K562 (cell line): ENCODE data around the gene AKNA. TPM values are rescaled to one million over a fixed set of nuclear protein-coding genes. Genes with fewer than 3 reads are reported as not detected.

Experiments used
- ATAC-seq: fragments of 200-7000 bp; cut with Tn5 transposase; 3 replicates; pipeline ENCODE4 v1.9.1; 2020; ENCODE audit warnings: moderate library complexity
- BruUV-seq: library from RNA; stranded (reverse); fragments of 400-500 nt; replicated peaks from 2 replicates; lab custom pipeline; 2021; lab: Mats Ljungman, UMichigan
- CTCF ChIA-PET: fragments of 300-600 bp; formaldehyde crosslinking; extraction: SDS; loops from one replicate; lab custom pipeline; 2021; ENCODE audit warnings: low intra/inter-chr PET ratio; lab: Yijun Ruan, JAX
- POLR2A ChIA-PET: fragments of 300-600, 350-650 bp; sonication (Branson Sonifier 250); formaldehyde crosslinking; extraction: SDS; loops from one replicate; lab custom pipeline; 2021; ENCODE audit warnings: antibody characterized with exemption, inconsistent platforms; lab: Yijun Ruan, JAX
- DNase-seq, 4 experiments: peaks; one replicate each; pipeline versions ENCODE4 v3.0.0 to v3.0.0-alpha.2; 2011 to 2018; ENCODE audit warnings: low spot score in 3 of 4, mixed read lengths in 3 of 4; ENCODE audit errors: extremely low read depth in 1 of 4
- FAIRE-seq: peaks from 2 replicates; lab custom pipeline; 2011; peaks lifted over from hg19 to GRCh38; lab: Jason Lieb, UNC
- H2AFZ ChIP-seq: 2 replicates; pipeline ENCODE4 v1.6.0; 2011; ENCODE audit warnings: low read depth, low read length, control low read depth, inconsistent platforms
- H3K27ac ChIP-seq: fragments of 200-600 bp; 3 replicates; pipeline ENCODE4 v1.8.0; 2011; ENCODE audit warnings: low read depth, mild to moderate bottlenecking, control low read depth, inconsistent platforms, low read length, moderate library complexity, mixed read lengths; ENCODE audit errors: extremely low read depth
- H3K27me3 ChIP-seq, 2 experiments: fragments of 300-600 bp in 1 of 2; 2 replicates in 1 of 2; 3 replicates in 1 of 2; pipeline versions ENCODE4 v1.6.0 to v1.8.0; 2011; ENCODE audit warnings: inconsistent platforms in 2 of 2, low read length in 2 of 2, mild to moderate bottlenecking in 1 of 2, mixed read lengths in 1 of 2, moderate library complexity in 1 of 2; ENCODE audit not compliant: control insufficient read depth in 2 of 2, insufficient read depth in 2 of 2
- H3K36me3 ChIP-seq: fragments of 300-600 bp; 3 replicates; pipeline ENCODE4 v1.8.0; 2011; ENCODE audit warnings: mild to moderate bottlenecking, low read length, inconsistent platforms; ENCODE audit not compliant: control insufficient read depth, insufficient read depth
- H3K4me1 ChIP-seq, 2 experiments: fragments of 200-600 bp in 1 of 2; replicated peaks in 1 of 2; 2 replicates in 1 of 2; 3 replicates in 1 of 2; pipeline versions ENCODE4 v1.5.1 to v1.8.0; 2011; ENCODE audit warnings: inconsistent platforms in 2 of 2, low read length in 2 of 2, mild to moderate bottlenecking in 1 of 2, mixed read lengths in 1 of 2, moderate library complexity in 1 of 2; ENCODE audit not compliant: control insufficient read depth in 2 of 2, insufficient read depth in 2 of 2
- H3K4me2 ChIP-seq: 2 replicates; pipeline ENCODE4 v1.6.1; 2011; ENCODE audit warnings: low read length, control low read depth, inconsistent platforms, mixed read lengths; ENCODE audit not compliant: insufficient read depth
- H3K4me3 ChIP-seq: fragments of 200-600 bp; sonication (generic), shearing (Covaris generic); 2 replicates; pipeline ENCODE4 v1.5.1; 2016; ENCODE audit warnings: control low read depth, inconsistent platforms
- H3K79me2 ChIP-seq: fragments of 200-600 bp; 3 replicates; pipeline ENCODE4 v1.8.0; 2011; ENCODE audit warnings: low read length, inconsistent platforms; ENCODE audit not compliant: control insufficient read depth, insufficient read depth
- H3K9ac ChIP-seq, 2 experiments: 2 replicates each; pipeline versions ENCODE4 v1.6.0 to v1.6.1; 2011; ENCODE audit warnings: low read depth in 2 of 2, low read length in 2 of 2, control low read depth in 1 of 2, inconsistent platforms in 1 of 2, mild to moderate bottlenecking in 1 of 2, mixed read lengths in 1 of 2; ENCODE audit not compliant: insufficient read depth in 1 of 2
- H3K9me1 ChIP-seq: one replicate; pipeline ENCODE4 v1.6.0; 2011; ENCODE audit warnings: inconsistent platforms, mild to moderate bottlenecking, low read length, moderate library complexity; ENCODE audit not compliant: control insufficient read depth, insufficient read depth
- H3K9me3 ChIP-seq: replicated peaks from 2 replicates; pipeline ENCODE4 v1.5.1; 2011; ENCODE audit warnings: low read depth, low read length, inconsistent platforms; ENCODE audit not compliant: control insufficient read depth, insufficient read depth
- H4K20me1 ChIP-seq: replicated peaks from 2 replicates; pipeline ENCODE4 v1.6.1; 2011; ENCODE audit warnings: low read length, inconsistent platforms, mixed read lengths; ENCODE audit not compliant: control insufficient read depth, insufficient read depth
- AFF4 ChIP-seq: sonication (generic); formaldehyde crosslinking; IDR thresholded peaks from 2 replicates; pipeline ENCODE4 v1.8.0; 2023; ENCODE audit warnings: mild to moderate bottlenecking, missing genetic modification reagents
- SNIP1 ChIP-seq: fragments of 450-650 bp; IDR thresholded peaks from 2 replicates; pipeline ENCODE4 v1.7.1; 2017; ENCODE audit warnings: low read depth, mild to moderate bottlenecking
- USF2 ChIP-seq: sonication (generic); formaldehyde crosslinking; IDR thresholded peaks from 2 replicates; pipeline ENCODE4 v1.5.0; 2020; ENCODE audit warnings: missing genetic modification reagents
- ZNF778 ChIP-seq: fragments of 450-650 bp; formaldehyde crosslinking; IDR thresholded peaks from 2 replicates; pipeline ENCODE4 v1.4.0; 2020; ENCODE audit warnings: mild to moderate bottlenecking, moderate library complexity
- ZSCAN32 ChIP-seq: fragments of 450-650 bp; formaldehyde crosslinking; IDR thresholded peaks from 2 replicates; pipeline ENCODE4 v1.4.0; 2020; ENCODE audit warnings: mild to moderate bottlenecking, moderate library complexity
- ZZZ3 ChIP-seq: fragments of 450-650 bp; IDR thresholded peaks from 2 replicates; pipeline ENCODE4 v1.6.1; 2016; ENCODE audit warnings: antibody characterized with exemption, mild to moderate bottlenecking, moderate library complexity
- WGBS: fragments of 100-300 bp; shearing (Covaris generic); methylation state at CpG from one replicate; pipeline ENCODE4 v1.1.6; 2016; ENCODE audit warnings: low coverage, mixed read lengths; ENCODE audit not compliant: insufficient coverage; ENCODE audit errors: missing lambda C conversion rate; 5-methylcytosine and 5-hydroxymethylcytosine counted together
- in situ Hi-C: fragments of 300-500 bp; cut with MboI; formaldehyde crosslinking; loops from 4 replicates; pipeline ENCODE4 v1.15.0; 2018; ENCODE audit warnings: inconsistent platforms, mixed read lengths
- intact Hi-C: fragments of 100-400 bp; cut with micrococcal nuclease; formaldehyde crosslinking; loops from 2 replicates; pipeline ENCODE4 v1.14.2; 2022
- polyA plus RNA-seq, 8 experiments: library from polyadenylated mRNA; depleted of rRNA in 4 of 8; stranded (reverse) in 5 of 8; unstranded in 3 of 8; fragments of >200 nt; fragmentation: Nextera tagmentation in 2 of 8; fragmentation: Illumina TruSeq in 1 of 8; extraction: Ambion mirVana in 2 of 8; extraction: Trizol in 1 of 8; gene quantifications; 2 replicates each; pipeline versions ENCODE4 v1.2.1 to v1.2.3, GENCODE V29; 2011 to 2014; ENCODE audit warnings: inconsistent platforms in 1 of 8, missing spikeins in 1 of 8
- total RNA-seq, 7 experiments: library from RNA; depleted of rRNA in 6 of 7; stranded (reverse); fragments of >200 nt in 6 of 7; fragmentation: Illumina TruSeq in 2 of 7; extraction: Trizol in 2 of 7; gene quantifications; 2 replicates each; pipeline versions ENCODE4 v1.2.1 to v1.2.3, GENCODE V29; 2011 to 2021; ENCODE audit warnings: low replicate concordance in 1 of 7
- TF ChIP-seq, protein P1 (sequence below): sonication (generic); formaldehyde crosslinking; IDR thresholded peaks from 2 replicates; pipeline ENCODE4 v1.9.0; 2022; ENCODE audit warnings: mild to moderate bottlenecking, missing genetic modification reagents
- TF ChIP-seq, protein P2 (sequence below): sonication (generic); formaldehyde crosslinking; IDR thresholded peaks from 2 replicates; pipeline ENCODE4 v1.8.0; 2022; ENCODE audit warnings: missing genetic modification reagents, mild to moderate bottlenecking, moderate library complexity, borderline replicate concordance

Gene AKNA
- total and polyA plus RNA-seq, 9 of the 15 experiments (the other 6 are each of a cell fraction or from before 2014, with no cell fraction given), result 0.29 to 20.5 (median 3.9) TPM

DNA sequence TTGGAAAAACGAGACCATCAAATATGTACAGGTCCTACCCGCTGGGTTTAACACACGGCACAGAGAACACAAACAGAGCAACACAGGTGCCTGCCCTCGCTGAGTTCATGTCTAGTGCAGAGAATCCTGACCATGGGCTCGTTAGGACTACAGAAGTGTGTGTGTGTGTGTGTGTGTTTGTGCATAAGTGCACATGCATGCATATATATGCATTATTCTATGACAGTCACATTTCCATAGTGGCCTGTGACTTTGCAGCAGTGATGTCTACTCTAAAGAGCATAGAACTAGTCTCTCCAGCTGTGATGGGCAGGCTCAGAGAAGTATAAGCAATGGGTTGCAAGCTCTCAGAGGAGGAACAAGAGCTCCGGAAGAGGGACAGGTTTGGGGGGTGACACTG, 30.4 kb downstream of the AKNA start (continued):
- TF ChIP-seq AFF4 (CRISPR knock-in tag), result no peak

DNA sequence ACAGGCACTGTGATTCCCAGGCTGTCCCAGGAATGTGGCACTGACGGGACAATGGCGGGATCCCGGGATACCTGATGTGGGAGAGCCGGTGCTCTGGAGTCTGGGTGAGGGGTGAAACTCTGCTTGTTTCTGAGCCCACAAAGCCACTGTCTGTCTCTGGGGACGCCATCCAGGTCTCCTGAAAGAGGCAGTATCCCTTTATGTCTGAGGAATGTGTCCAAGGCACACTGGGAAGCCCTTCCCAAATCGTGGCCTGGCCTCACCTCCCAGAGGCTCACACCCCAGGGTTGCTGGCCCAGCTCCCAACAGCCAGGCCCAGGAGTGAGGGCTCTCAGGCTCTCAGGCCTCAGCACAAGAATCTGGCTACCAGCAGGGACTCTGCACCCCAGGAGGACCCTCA, 31.0 kb downstream of the AKNA start:
- H3K27ac ChIP-seq, result no peak overlapping the region
- H3K4me2 ChIP-seq, result no peak overlapping the region
- DNase-seq (no peak), ATAC-seq (no peak), FAIRE-seq (no peak)
- H3K4me1 ChIP-seq, result no peaks in the 10 kb centered on the region
- H3K27me3 ChIP-seq, result no peaks in the 10 kb centered on the region
- ChIA-PET POLR2A (interaction anchor here (0.6 to 1.1 kb wide), 2 partner anchors 13 to 26 kb away, joined by 3 to 4 read pairs; no protein-coding TSS in a partner anchor), CTCF (no interaction called here)
- peaks cover 16% of the 10 kb centered on the region; the same call in 2 of the 3 replicates for H3K36me3 ChIP-seq
- intact Hi-C loops, result no loop called here
- in situ Hi-C loops, result no loop called here
- no peak overlapping the region for H3K9ac ChIP-seq
- TF ChIP-seq SNIP1 (no peak), ZNF778 (CRISPR knock-in tag) (no peak), ZZZ3 (no peak), ZSCAN32 (CRISPR knock-in tag) (no peak), USF2 (CRISPR knock-in tag) (no peak)
- TF ChIP-seq, protein P1, sequence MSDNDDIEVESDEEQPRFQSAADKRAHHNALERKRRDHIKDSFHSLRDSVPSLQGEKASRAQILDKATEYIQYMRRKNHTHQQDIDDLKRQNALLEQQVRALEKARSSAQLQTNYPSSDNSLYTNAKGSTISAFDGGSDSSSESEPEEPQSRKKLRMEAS (CRISPR knock-in tag), result no peak
- TF ChIP-seq, protein P2, sequence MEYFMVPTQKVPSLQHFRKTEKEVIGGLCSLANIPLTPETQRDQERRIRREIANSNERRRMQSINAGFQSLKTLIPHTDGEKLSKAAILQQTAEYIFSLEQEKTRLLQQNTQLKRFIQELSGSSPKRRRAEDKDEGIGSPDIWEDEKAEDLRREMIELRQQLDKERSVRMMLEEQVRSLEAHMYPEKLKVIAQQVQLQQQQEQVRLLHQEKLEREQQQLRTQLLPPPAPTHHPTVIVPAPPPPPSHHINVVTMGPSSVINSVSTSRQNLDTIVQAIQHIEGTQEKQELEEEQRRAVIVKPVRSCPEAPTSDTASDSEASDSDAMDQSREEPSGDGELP (CRISPR knock-in tag), result no peak
- no peak overlapping the region for H3K4me3 ChIP-seq
- no peaks in the 10 kb centered on the region for H3K9me1 ChIP-seq
- no peak overlapping the region for H2AFZ ChIP-seq
- no peaks in the 10 kb centered on the region for H3K79me2 ChIP-seq
- H4K20me1 ChIP-seq, result no peaks in the 10 kb centered on the region
- BruUV-seq, result no TSS peak
- no peaks in the 10 kb centered on the region for H3K9me3 ChIP-seq
- 66% methylated on average over 6 of the region's 6 CpGs for WGBS
